ENCODE results near the gene LSM7.

The LSM7 gene

GRCh38 chr19:2320049-2320448 is 8.3 kb downstream of the LSM7 start:
- DNase-seq = no peak

DNA sequence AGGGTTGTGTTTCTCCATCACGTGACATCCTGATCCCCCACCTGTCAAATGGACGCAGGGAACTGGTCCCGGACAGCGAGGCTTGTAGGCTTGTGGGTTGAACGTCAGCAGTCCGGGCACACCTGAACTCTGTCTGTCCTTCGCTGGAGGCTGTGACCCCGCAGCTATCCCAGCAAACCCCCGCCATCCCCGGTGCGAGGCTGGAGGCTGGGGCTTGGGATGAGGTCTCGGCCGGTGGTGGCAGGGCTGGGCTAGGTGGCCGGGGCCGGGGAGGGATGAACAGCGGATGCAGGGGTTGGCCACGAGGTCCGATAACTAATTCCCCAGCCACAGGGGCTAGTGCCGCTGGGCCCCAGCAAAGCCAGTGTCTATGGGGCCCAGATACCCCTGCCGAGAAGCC is 8.8 kb downstream of the LSM7 start:
- no peak for DNase-seq

DNA sequence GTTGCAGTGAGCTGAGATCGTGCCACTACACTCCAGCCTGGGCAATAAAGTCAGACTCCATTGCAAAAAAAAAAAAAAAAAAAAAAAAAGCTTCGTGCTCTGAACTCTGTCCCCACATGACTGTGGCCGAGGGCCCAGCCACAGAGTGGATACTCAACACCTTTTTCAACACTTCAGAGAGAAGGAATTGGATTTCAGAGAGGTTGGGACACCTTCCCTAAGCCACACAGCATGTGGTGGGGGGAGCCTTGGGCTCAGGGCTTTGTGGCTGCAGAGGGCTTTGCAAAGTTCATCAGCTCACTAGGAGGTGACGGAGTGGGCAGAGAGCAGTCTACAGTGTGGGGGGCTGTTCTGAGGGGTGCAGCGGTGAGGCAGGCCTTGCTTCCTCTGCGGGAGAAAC is 9.5 kb downstream of the LSM7 start:
- DNase-seq = no peak

DNA sequence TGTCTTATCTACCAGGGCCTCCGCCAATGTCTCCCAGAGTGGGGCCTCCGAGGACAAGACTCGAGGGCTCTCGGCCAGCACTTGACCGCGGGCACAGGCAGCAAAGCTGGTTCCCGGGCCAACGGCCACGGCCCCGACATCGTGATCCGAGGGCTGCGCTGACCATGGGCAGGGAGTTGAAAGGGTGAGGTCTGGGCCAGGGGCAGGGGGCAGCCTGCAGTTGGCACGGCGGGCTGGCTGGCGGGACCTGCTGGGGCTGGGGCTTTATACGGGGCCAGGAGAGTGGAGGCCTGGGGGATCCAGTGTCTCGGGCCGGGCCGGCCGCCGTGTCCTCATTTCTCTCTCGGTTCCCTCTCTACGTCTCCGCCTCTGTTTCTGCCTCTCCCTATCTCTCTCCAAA is 10.6 kb downstream of the LSM7 start:
- no peak for DNase-seq

GRCh38 chr19:2317300-2317699 is 11.1 kb downstream of the LSM7 start:
- DNase-seq = no peak

GRCh38 chr19:2315818-2316353 is 12.5 kb downstream of the LSM7 start:
- DNase-seq = peak; percentile 32

- DNase-seq = no peak
These were observed 13.1 kb downstream of the LSM7 start for GRCh38 chr19:2315121-2315817.

DNA sequence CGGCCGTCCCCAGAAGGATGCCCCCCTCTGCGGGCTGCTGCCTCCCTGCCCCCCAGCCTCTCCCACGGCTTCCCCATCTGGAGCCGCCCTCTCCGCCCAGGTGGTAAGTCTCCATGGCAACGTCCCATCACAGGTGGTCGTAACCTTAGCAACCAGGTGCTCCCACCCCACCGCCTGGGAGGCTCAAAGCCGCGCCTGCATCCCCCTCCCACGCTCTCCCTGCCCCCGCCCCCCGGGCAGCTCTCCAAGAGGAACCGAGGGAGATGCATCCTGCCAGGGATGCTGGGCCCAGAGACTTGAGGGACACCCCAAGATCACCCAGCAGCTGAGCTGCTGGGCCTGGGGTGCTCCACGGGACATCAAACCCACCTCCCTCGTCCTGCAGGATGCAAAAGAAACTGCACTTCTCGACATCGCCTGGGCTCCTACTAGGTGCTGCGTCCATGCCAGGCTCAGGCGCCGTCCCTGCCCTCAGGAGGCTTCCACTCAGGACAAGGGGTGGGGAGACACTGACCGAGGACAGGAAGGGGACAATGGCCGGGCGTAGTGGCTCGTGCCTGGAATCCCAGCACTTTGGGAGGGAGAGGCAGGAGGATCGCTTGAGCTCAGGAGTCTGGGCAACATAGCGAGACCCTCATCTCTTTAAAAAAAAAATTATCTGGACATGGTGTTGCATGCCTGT is 15.4 kb downstream of the LSM7 start:
- DNase-seq = no peak

DNA sequence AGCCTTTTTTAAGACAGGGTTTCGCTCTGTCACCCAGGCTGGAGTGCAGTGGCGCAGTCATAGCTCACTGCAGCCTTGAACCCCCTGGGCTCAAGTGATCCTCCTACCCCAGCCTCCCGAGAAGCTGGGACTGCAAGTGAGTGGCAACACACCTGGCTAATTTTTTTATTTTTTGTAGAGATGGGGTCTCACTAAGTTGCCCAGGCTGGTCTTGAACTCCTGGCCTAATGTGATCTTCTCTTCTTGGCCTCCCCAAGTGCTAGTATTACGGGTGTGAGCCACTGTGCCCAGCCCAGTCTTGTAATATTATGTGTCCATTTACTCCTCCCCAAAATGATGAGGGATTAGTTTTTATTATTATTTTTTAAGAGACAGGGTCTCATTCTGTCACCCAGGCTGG is 17.3 kb downstream of the LSM7 start:
- DNase-seq = no peak

DNA sequence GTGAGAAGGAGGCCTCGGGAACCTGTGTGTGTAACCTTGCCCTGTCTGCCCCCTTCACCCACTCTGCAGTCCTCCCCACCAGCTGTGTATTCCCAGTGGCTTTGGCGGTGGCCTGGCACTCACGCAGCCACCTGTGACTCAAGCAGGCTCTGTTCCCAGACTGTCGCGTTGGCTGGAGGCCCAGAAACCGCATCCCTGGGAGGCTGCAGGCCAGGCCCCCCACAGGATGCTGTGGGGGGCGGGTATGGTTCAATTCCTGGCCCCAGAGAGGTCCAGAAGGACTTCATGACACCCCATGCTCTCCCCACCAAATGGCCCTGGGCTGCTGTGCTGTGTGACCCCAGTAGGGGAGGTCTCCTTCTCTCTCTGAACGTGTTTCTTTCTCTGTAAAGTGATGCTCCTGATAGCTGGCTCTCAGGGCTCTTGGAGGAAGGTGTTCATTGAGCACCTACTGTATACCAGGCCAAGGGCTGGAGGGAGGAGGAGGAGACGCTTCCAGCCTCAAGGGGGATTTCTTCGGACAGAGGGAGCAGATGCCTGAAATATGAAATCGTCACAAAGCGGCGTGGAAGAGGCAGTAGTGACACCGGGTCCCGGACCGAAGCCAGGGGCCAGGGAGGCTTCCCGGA is 18.5 kb downstream of the LSM7 start:
- no peak for DNase-seq

DNA sequence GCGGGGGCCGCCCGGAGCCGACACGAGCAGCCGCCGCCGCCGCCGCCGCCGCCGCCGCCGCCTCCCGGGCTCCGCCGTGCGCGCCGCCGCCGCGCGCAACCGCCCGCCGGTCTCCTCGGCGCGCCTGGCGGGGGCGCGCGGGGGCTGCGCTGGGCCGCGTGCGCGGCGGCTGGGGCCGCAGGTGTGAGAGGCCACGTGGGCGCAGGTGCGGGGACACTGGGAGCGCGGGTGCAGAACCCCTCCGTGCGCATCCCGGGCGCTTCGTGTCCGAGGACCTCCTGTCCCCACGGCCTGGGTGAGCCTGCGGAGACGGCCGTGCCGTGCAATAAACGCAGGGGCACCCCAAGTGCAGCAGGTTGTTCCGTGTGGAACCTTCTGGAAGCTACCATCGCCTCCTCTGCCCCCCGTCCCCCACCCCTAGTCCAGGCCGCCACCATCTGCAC is 20.3 kb downstream of the LSM7 start, which contains the start of gene LINGO3:
Gene LINGO3, minus strand, starts transcription at position 41 of the 443 bp plus-strand sequence. CDS start 16,378 bp downstream, outside the sequence.
- no peak for DNase-seq

DNA sequence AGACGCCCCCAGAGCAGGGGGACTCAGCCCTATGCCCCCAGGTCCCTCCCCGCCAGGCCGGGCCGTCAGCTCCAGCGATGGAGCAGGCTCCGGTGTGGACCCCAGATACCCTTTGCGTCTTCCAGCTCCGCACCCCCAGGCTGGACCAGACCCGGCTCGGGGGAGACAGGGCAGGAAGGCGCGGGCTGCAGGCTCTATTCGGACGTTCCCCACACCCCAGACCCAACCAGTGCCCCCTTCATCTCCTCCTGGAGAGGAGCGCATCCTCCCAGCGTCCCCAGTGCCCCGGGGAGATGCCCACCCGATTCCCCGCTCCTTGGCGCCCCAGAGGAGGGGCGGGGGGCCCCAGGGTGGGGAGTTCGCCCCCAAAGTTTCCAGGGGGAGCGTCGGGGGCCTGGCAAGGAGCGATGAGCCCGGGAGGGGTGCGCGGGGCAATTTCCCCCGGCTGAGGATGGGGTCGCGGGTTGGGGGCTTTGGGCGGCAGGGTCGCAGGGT is 20.8 kb downstream of the LSM7 start:
- no peak for DNase-seq

- DNase-seq = no peak
These were observed 21.4 kb downstream of the LSM7 start for GRCh38 chr19:2306971-2307370.

GRCh38 chr19:2306281-2306806 is 22.0 kb downstream of the LSM7 start:
- DNase-seq = no peak

- DNase-seq = no peak
These were observed 22.7 kb downstream of the LSM7 start for GRCh38 chr19:2305452-2306280.

GRCh38 chr19:2303211-2303798 is 25.1 kb downstream of the LSM7 start:
- DNase-seq = no peak

DNA sequence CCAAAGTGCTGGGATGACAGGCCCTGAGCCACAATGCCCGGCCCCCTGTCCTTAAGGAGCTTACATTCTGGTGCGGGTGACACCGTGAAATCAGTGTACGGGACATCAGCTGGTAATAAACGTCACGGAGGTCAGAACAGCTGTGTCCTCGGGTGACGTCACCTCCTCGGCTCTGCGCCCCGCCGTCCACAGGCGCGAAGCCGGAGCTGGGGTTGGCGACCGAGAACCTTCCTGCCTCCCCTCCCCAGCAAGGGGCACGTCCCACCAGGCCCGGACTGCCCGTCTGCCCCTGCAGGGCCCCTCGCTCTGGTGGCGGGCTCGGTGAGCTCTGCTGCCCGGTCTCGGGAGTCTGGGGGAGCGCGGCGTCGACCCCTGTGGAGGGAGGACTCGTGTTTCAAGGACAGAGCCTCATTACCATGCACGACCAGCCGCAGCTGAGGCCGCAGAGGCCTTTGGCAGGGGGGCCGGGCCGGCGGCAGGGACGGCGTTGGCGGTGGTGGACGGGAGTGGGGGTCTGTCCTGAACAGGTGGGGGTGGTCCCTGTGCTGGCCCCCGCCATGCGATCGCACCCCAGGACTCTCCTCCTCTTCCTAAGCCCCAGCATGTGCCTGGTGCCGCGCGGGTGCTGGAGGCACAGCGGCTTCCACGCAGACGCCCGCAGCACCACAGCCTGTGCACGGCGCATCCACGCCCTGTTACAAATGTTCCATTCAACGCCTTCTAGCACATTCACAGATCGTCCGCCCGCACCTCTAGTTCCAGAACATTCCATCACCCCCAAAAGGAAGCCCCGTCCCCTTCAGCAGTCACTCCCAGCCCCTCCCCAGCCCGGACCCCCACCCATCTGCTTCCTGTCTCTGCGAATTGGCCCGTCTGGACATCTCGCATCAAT is 25.8 kb downstream of the LSM7 start:
- no peak for DNase-seq

DNA sequence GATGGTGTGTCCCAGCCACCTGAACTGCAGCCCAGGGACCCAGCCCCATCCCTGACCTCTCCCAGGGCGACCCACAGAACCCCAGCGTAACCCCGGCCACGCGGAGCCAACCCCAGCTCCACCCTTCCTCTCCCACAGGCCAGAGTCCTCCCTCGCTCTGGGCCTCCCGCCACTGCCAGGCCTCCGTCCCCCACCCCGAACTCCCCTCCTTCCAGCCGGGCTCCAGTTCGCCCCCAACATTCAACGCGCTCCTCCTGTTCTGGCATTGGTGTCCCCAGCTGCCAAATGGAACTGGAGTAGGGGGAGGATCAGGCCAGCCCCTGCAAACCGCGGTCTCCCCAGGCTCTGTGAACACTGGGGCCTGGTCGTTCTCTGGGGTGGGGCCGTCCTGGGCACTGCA is 27.9 kb downstream of the LSM7 start:
- no peak for DNase-seq

DNA sequence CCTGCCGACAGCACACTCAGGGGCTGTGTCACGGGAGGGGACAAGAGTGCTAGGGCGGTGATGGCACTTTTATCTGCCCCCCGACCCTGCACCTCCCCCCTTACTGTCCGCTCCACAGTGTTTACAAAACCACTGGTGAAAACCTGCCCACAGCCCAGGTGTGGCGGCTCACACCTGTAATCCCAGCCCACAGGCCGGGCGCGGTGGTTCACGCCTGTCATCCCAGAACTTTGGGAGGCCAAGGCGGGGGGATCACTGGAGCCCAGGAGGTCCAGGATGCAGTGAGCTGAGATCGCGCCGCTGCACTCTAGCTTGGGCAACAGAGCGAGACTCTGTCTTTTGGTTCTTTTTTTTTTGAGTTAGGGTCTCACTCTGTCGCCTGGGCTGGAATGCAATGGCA is 32.2 kb downstream of the LSM7 start:
- DNase-seq = no peak

DNA sequence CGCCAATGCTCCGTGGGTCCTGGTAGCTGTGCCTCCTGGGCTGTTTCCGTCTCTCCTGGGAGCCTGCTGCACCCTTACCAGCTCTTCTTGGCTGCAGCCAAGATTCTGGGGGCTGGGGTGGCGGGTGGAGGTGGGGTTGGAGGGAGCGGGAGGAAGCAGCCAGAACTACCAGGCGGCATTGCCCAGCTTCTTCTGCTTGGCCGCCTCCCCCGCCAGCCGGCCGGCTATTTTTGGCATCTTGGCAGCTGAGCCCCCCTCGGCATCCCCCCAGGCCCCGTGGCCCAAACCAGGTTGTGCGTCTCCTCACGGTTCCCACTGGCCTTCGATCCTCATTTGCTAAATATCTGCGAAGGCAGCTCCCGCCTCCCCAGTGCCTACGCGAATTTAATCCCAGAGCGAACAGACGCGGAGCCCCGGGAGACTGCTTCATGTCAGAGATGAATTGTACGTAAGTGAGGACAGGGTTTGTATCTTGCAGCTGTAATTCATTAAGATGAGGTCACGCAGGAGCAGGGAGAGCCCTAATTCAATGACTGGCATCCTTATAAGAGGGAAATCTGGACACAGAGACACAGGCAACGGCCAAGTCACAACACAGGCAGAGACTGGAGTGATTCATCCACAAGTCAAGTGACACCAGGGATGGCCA is 33.6 kb downstream of the LSM7 start:
- DNase-seq = no peak

Measured in stimulated activated CD4-positive, alpha-beta T cell treated with anti-CD3 and anti-CD28 coated beads, Interleukin-15, amount 100 ng/mL, for 24 hours (primary cell).